Trophoblast cell (in vitro differentiated cells and primary cell): ENCODE results near the gene PALB2.

Experiments
- DNase-seq, 2 donors: peaks; one replicate each; pipeline ENCODE4 v3.0.0-alpha.2; 2016
- H2AFZ ChIP-seq: 2 replicates; pipeline ENCODE4 v1.6.1; 2013; ENCODE audit warnings: low read length, moderate library complexity, mild to moderate bottlenecking; ENCODE audit not compliant: insufficient read depth, poor library complexity
- H2AK5ac ChIP-seq: 2 replicates; pipeline ENCODE4 v1.6.1; 2013; ENCODE audit warnings: mild to moderate bottlenecking, low read length
- H2BK120ac ChIP-seq: 2 replicates; pipeline ENCODE4 v1.6.1; 2013; ENCODE audit warnings: low read length, mild to moderate bottlenecking, moderate library complexity; ENCODE audit not compliant: insufficient read depth, poor library complexity
- H2BK12ac ChIP-seq: 2 replicates; pipeline ENCODE4 v1.6.1; 2013; ENCODE audit warnings: mild to moderate bottlenecking, low read length, moderate library complexity
- H2BK5ac ChIP-seq: 2 replicates; pipeline ENCODE4 v1.6.1; 2013; ENCODE audit warnings: low read length, low read depth, moderate library complexity, mild to moderate bottlenecking; ENCODE audit not compliant: poor library complexity
- H3K14ac ChIP-seq: 2 replicates; pipeline ENCODE4 v1.6.1; 2013; ENCODE audit warnings: mild to moderate bottlenecking, low read length
- H3K18ac ChIP-seq: 2 replicates; pipeline ENCODE4 v1.6.1; 2013; ENCODE audit warnings: mild to moderate bottlenecking, low read length
- H3K23ac ChIP-seq: 2 replicates; pipeline ENCODE4 v1.6.1; 2013; ENCODE audit warnings: low read length
- H3K27ac ChIP-seq: 2 replicates; pipeline ENCODE4 v1.5.1; 2013; ENCODE audit warnings: low read depth, mild to moderate bottlenecking, inconsistent platforms, low read length, moderate library complexity
- H3K27me3 ChIP-seq: 2 replicates; pipeline ENCODE4 v1.6.1; 2013; ENCODE audit warnings: inconsistent platforms, mild to moderate bottlenecking, low read length, moderate library complexity; ENCODE audit not compliant: insufficient read depth
- H3K36me3 ChIP-seq, 2 experiments: 1 replicate in 1 of 2; 2 replicates in 1 of 2; pipeline ENCODE4 v1.6.1; 2013; ENCODE audit warnings: low read length in 2 of 2, mild to moderate bottlenecking in 2 of 2, moderate library complexity in 1 of 2; ENCODE audit not compliant: insufficient read depth in 2 of 2, control insufficient read depth in 1 of 2
- H3K4ac ChIP-seq: 2 replicates; pipeline ENCODE4 v1.6.1; 2013; ENCODE audit warnings: low read depth, mild to moderate bottlenecking, low read length, moderate library complexity
- H3K4me1 ChIP-seq, 2 experiments: 1 replicate in 1 of 2; 2 replicates in 1 of 2; pipeline ENCODE4 v1.6.1; 2013; ENCODE audit warnings: low read length in 2 of 2, mild to moderate bottlenecking in 2 of 2, moderate library complexity in 1 of 2; ENCODE audit not compliant: insufficient read depth in 2 of 2, control insufficient read depth in 1 of 2
- H3K4me2 ChIP-seq: 2 replicates; pipeline ENCODE4 v1.6.1; 2013; ENCODE audit warnings: inconsistent platforms, mild to moderate bottlenecking, low read length, moderate library complexity
- H3K4me3 ChIP-seq: 2 replicates; pipeline ENCODE4 v1.5.1; 2013; ENCODE audit warnings: mild to moderate bottlenecking, low read depth, low read length, inconsistent platforms
- H3K79me1 ChIP-seq: one replicate; pipeline ENCODE4 v1.6.1; 2013; ENCODE audit warnings: low read length
- H3K79me2 ChIP-seq: 2 replicates; pipeline ENCODE4 v1.6.1; 2013; ENCODE audit warnings: low read length, mild to moderate bottlenecking; ENCODE audit not compliant: control insufficient read depth, insufficient read depth, poor library complexity
- H3K9ac ChIP-seq: 2 replicates; pipeline ENCODE4 v1.6.1; 2013; ENCODE audit warnings: mild to moderate bottlenecking, low read length
- H3K9me3 ChIP-seq: 2 replicates; pipeline ENCODE4 v1.6.1; 2013; ENCODE audit warnings: low read depth, mild to moderate bottlenecking, control low read depth, inconsistent platforms, low read length; ENCODE audit not compliant: insufficient read depth
- H4K12ac ChIP-seq: 2 replicates; pipeline ENCODE4 v1.6.1; 2013; ENCODE audit warnings: low read depth, mild to moderate bottlenecking, low read length, moderate library complexity
- H4K8ac ChIP-seq: 2 replicates; pipeline ENCODE4 v1.6.1; 2013; ENCODE audit warnings: low read depth, mild to moderate bottlenecking, low read length, moderate library complexity
- H4K91ac ChIP-seq: one replicate; pipeline ENCODE4 v1.6.1; 2013; ENCODE audit warnings: low read depth, mild to moderate bottlenecking, low read length, moderate library complexity
- WGBS: extraction: QIAGEN DNeasy Blood & Tissue Kit; methylation state at CpG from one replicate; pipeline ENCODE4 v1.1.7; 2013; ENCODE audit warnings: missing lambda C conversion rate; ENCODE audit not compliant: insufficient read length, insufficient coverage; ENCODE audit errors: extremely low coverage; 5-methylcytosine and 5-hydroxymethylcytosine counted together

PALB2 gene

GRCh38 chr16:23668225-23668624 lies 27.1 kb upstream of the PALB2 start:
- H3K79me2 ChIP-seq, result no peaks in the 10 kb centered on the region
- H3K9ac ChIP-seq, result no peak overlapping the region
- H3K9me3 ChIP-seq, result peaks cover 2% of the 10 kb centered on the region
- H4K8ac ChIP-seq, result no peak overlapping the region
- H2BK120ac ChIP-seq, result no peak overlapping the region
- DNase-seq, result no peak
- no peak overlapping the region for H3K18ac ChIP-seq
- no peak overlapping the region for H3K23ac ChIP-seq
- no peak overlapping the region for H3K4me2 ChIP-seq
- peaks cover 29 to 70% of the 10 kb centered on the region in 2 experiments for H3K36me3 ChIP-seq
- H3K27me3 ChIP-seq, result no peaks in the 10 kb centered on the region
- no peak overlapping the region for H3K4ac ChIP-seq
- H4K91ac ChIP-seq, result no peak overlapping the region
- no peaks in the 10 kb centered on the region for H3K4me1 ChIP-seq
- WGBS, result no CpG with 5 or more reads among the region's 1 CpG
- H4K12ac ChIP-seq, result no peak overlapping the region
- H2AFZ ChIP-seq, result no peak overlapping the region
- no peak overlapping the region for H3K27ac ChIP-seq
- no peak overlapping the region for H3K14ac ChIP-seq
- no peak overlapping the region for H2BK5ac ChIP-seq
- H2BK12ac ChIP-seq, result no peak overlapping the region
- no peak overlapping the region for H2AK5ac ChIP-seq
- no peak overlapping the region for H3K4me3 ChIP-seq
- no peaks in the 10 kb centered on the region for H3K79me1 ChIP-seq

DNA sequence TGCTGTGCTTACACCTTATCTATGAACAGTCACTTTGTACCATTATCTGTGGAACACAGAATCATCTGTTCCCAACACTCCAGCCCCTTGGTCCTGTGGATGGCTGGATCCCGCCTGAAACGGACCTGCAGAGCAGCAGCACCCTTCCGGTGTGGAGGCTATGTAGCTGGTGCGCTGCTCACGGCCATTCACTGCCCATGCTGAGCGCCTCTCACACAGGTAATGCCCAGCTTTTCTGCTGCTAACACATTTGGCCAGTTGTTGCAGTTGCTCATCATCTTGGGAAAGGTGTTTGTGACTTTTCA lies 26.2 kb upstream of the PALB2 start:
- DNase-seq, result no peak
- no peak overlapping the region for H4K12ac ChIP-seq
- H3K27me3 ChIP-seq, result no peaks in the 10 kb centered on the region
- H3K4me3 ChIP-seq, result no peak overlapping the region
- no CpG with 5 or more reads among the region's 6 CpGs for WGBS
- no peak overlapping the region for H2BK12ac ChIP-seq
- H3K4ac ChIP-seq, result no peak overlapping the region
- H3K9ac ChIP-seq, result no peak overlapping the region
- no peak overlapping the region for H4K8ac ChIP-seq
- peaks cover 2% of the 10 kb centered on the region for H3K9me3 ChIP-seq
- H3K18ac ChIP-seq, result no peak overlapping the region
- no peak overlapping the region for H3K27ac ChIP-seq
- no peak overlapping the region for H3K14ac ChIP-seq
- H3K79me2 ChIP-seq, result no peaks in the 10 kb centered on the region
- no peaks in the 10 kb centered on the region for H3K4me1 ChIP-seq
- H2AK5ac ChIP-seq, result no peak overlapping the region
- H4K91ac ChIP-seq, result no peak overlapping the region
- no peak overlapping the region for H2BK120ac ChIP-seq
- H3K23ac ChIP-seq, result no peak overlapping the region
- H2BK5ac ChIP-seq, result no peak overlapping the region
- H2AFZ ChIP-seq, result no peak overlapping the region
- peaks cover 26 to 75% of the 10 kb centered on the region in 2 experiments for H3K36me3 ChIP-seq
- H3K79me1 ChIP-seq, result no peaks in the 10 kb centered on the region
- H3K4me2 ChIP-seq, result no peak overlapping the region

DNA sequence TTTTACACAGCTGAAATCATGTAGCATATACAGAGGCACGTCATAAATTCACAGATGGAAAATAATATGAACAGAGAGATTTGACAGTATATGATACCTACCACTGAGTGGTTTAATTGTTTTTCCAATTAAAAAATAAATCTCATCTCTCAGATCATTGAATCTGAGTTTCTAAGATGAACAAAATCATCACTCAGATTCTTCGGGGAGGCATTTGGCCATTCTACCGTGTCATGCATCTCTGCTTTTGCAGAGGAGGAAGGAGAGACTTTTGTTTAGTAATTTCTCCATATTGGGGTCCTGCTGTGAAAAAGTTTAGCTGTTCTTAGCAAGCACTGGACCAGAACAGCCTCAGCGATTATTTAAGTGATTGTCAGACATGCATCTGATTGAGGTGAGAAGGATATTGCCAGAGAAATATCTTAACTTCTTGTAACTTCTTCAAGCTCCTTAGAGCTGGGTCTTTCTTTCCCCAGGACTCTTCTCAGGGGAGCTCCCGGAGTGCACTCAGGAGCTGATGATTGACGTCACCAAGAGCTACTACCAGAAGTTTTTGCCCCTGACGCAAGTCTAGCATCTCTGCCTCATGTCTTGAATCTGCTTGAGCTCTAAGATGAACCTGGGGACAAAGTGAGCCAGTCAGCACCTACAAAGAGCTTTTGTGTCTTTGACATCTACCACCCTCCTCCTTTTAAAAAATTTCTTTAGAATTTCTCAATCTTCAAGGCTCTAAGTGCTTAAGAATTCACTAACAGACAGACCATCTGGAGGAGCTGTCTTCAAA lies 25.7 kb upstream of the PALB2 start:
- no peaks in the 10 kb centered on the region for H3K79me2 ChIP-seq
- H3K4me3 ChIP-seq, result no peak overlapping the region
- H3K27me3 ChIP-seq, result no peaks in the 10 kb centered on the region
- WGBS, result no CpG with 5 or more reads among the region's 7 CpGs
- no peak overlapping the region for H3K14ac ChIP-seq
- H3K9ac ChIP-seq, result no peak overlapping the region
- H2BK5ac ChIP-seq, result no peak overlapping the region
- H2BK12ac ChIP-seq, result no peak overlapping the region
- H4K8ac ChIP-seq, result no peak overlapping the region
- H4K12ac ChIP-seq, result no peak overlapping the region
- no peak overlapping the region for H2AK5ac ChIP-seq
- H3K36me3 ChIP-seq, result peaks cover 26 to 78% of the 10 kb centered on the region in 2 experiments
- H3K18ac ChIP-seq, result no peak overlapping the region
- H2BK120ac ChIP-seq, result no peak overlapping the region
- no peak overlapping the region for H3K4me2 ChIP-seq
- no peak overlapping the region for H3K4ac ChIP-seq
- no peaks in the 10 kb centered on the region for H3K4me1 ChIP-seq
- H4K91ac ChIP-seq, result no peak overlapping the region
- H2AFZ ChIP-seq, result no peak overlapping the region
- no peak overlapping the region for H3K27ac ChIP-seq
- DNase-seq, result no peak
- H3K9me3 ChIP-seq, result peaks cover 2% of the 10 kb centered on the region
- H3K23ac ChIP-seq, result no peak overlapping the region
- H3K79me1 ChIP-seq, result no peaks in the 10 kb centered on the region

GRCh38 chr16:23663918-23664317 lies 22.8 kb upstream of the PALB2 start:
- H2BK120ac ChIP-seq, result no peak overlapping the region
- no peak overlapping the region for H3K23ac ChIP-seq
- H3K4me2 ChIP-seq, result no peak overlapping the region
- no peaks in the 10 kb centered on the region for H3K27me3 ChIP-seq
- H3K27ac ChIP-seq, result no peak overlapping the region
- no peak overlapping the region for H4K8ac ChIP-seq
- H2BK5ac ChIP-seq, result no peak overlapping the region
- no peaks in the 10 kb centered on the region for H3K79me1 ChIP-seq
- H3K18ac ChIP-seq, result no peak overlapping the region
- peaks cover 16 to 66% of the 10 kb centered on the region in 2 experiments for H3K36me3 ChIP-seq
- H3K4me3 ChIP-seq, result no peak overlapping the region
- H3K4ac ChIP-seq, result no peak overlapping the region
- H3K14ac ChIP-seq, result no peak overlapping the region
- H2BK12ac ChIP-seq, result no peak overlapping the region
- peaks cover 2% of the 10 kb centered on the region for H3K9me3 ChIP-seq
- H4K91ac ChIP-seq, result no peak overlapping the region
- no peak overlapping the region for H4K12ac ChIP-seq
- H2AFZ ChIP-seq, result no peak overlapping the region
- DNase-seq, result no peak
- no peak overlapping the region for H2AK5ac ChIP-seq
- H3K9ac ChIP-seq, result no peak overlapping the region
- H3K79me2 ChIP-seq, result no peaks in the 10 kb centered on the region
- WGBS, result no CpG with 5 or more reads among the region's 2 CpGs
- H3K4me1 ChIP-seq, result no peaks in the 10 kb centered on the region
